ENCODE results near the gene UBTF.

UBTF gene

GRCh38 chr17:44193326-44194084, 26.0 kb downstream of the UBTF start:
- DNase-seq = no peak

GRCh38 chr17:44192750-44193149, 26.7 kb downstream of the UBTF start:
- DNase-seq = no peak

GRCh38 chr17:44191941-44192496, 27.5 kb downstream of the UBTF start:
- DNase-seq = no peak

GRCh38 chr17:44191369-44191768, 28.1 kb downstream of the UBTF start:
- no peak for DNase-seq

GRCh38 chr17:44190481-44190880, 29.0 kb downstream of the UBTF start:
- DNase-seq = no peak

- DNase-seq = no peak
These were observed 30.7 kb downstream of the UBTF start for GRCh38 chr17:44188576-44189403.

GRCh38 chr17:44187131-44187899, 32.2 kb downstream of the UBTF start:
- DNase-seq = no peak

GRCh38 chr17:44186307-44187130, 33.0 kb downstream of the UBTF start, which contains the start of gene TMUB2:
Gene TMUB2 (plus strand): TSS chr17:44186972. CDS start chr17:44187709, 737 bp downstream.
- peak; percentile 100 for DNase-seq

- no peak for DNase-seq
These were observed 35.2 kb downstream of the UBTF start for GRCh38 chr17:44184212-44184810.

GRCh38 chr17:44183024-44183423, 36.5 kb downstream of the UBTF start:
- DNase-seq = no peak

GRCh38 chr17:44178133-44178532, 41.3 kb downstream of the UBTF start:
- DNase-seq = no peak

GRCh38 chr17:44177640-44178039, 41.8 kb downstream of the UBTF start:
- no peak for DNase-seq

GRCh38 chr17:44176671-44177501, 42.6 kb downstream of the UBTF start:
- DNase-seq = no peak

GRCh38 chr17:44176257-44176656, 43.2 kb downstream of the UBTF start:
- DNase-seq = no peak

- DNase-seq = no peak
These were observed 45.0 kb downstream of the UBTF start for GRCh38 chr17:44174427-44174826.

- DNase-seq = no peak
These were observed 47.5 kb downstream of the UBTF start for GRCh38 chr17:44171931-44172455.

GRCh38 chr17:44170499-44171201, 48.8 kb downstream of the UBTF start, which contains the start of gene ASB16:
Gene ASB16 (plus strand): TSS chr17:44170704. CDS start chr17:44170790, 86 bp downstream.
- DNase-seq = no peak

- no peak for DNase-seq
These were observed 49.4 kb downstream of the UBTF start for GRCh38 chr17:44170135-44170498.

- DNase-seq = no peak
These were observed 52.2 kb downstream of the UBTF start for GRCh38 chr17:44167181-44167861.
